KMS-11 (cell line): ENCODE measurements around the gene RBFOX2.

Experiments used
- H2AFZ ChIP-seq: fragments of 200-600 bp; sonication (generic); 2 replicates; pipeline ENCODE4 v1.6.1; 2016; ENCODE audit warnings: antibody characterized with exemption, mixed run types, low read depth
- H3K27ac ChIP-seq: fragments of 200-600 bp; sonication (generic); 2 replicates; pipeline ENCODE4 v1.6.1; 2016; ENCODE audit warnings: mild to moderate bottlenecking, mixed run types
- H3K27me3 ChIP-seq: fragments of 200-600 bp; sonication (generic); 2 replicates; pipeline ENCODE4 v1.6.1; 2017; ENCODE audit warnings: mild to moderate bottlenecking, low read depth, mixed run types, moderate library complexity; ENCODE audit not compliant: insufficient read depth
- H3K36me3 ChIP-seq: fragments of 200-600 bp; sonication (generic); 2 replicates; pipeline ENCODE4 v1.6.1; 2017; ENCODE audit warnings: mild to moderate bottlenecking, mixed run types; ENCODE audit not compliant: insufficient read depth
- H3K4me1 ChIP-seq: fragments of 200-600 bp; sonication (generic); 2 replicates; pipeline ENCODE4 v1.6.1; 2016; ENCODE audit warnings: mild to moderate bottlenecking, low read depth, mixed run types; ENCODE audit not compliant: poor library complexity, severe bottlenecking
- H3K4me2 ChIP-seq: fragments of 200-600 bp; sonication (generic); 2 replicates; pipeline ENCODE4 v1.7.0; 2016; ENCODE audit warnings: mild to moderate bottlenecking, mixed run types
- H3K4me3 ChIP-seq: fragments of 200-600 bp; sonication (generic); IDR thresholded peaks from 2 replicates; pipeline ENCODE4 v1.6.1; 2017; ENCODE audit warnings: low read depth, low read length, mixed read lengths; ENCODE audit not compliant: insufficient read depth
- H3K79me2 ChIP-seq: fragments of 200-600 bp; sonication (generic); 2 replicates; pipeline ENCODE4 v1.6.1; 2016; ENCODE audit warnings: low read depth, mixed run types; ENCODE audit not compliant: insufficient read depth
- H3K9ac ChIP-seq: fragments of 200-600 bp; sonication (generic); 2 replicates; pipeline ENCODE4 v1.6.1; 2016; ENCODE audit warnings: mild to moderate bottlenecking, mixed run types
- H4K20me1 ChIP-seq: fragments of 200-600 bp; sonication (generic); 2 replicates; pipeline ENCODE4 v1.6.1; 2016; ENCODE audit warnings: mild to moderate bottlenecking, mixed run types; ENCODE audit not compliant: insufficient read depth
- CTCF ChIP-seq: fragments of 200-600 bp; sonication (generic); conservative IDR thresholded peaks from 2 replicates; pipeline ENCODE4 v1.6.1; 2017; ENCODE audit warnings: low read depth, mild to moderate bottlenecking, antibody characterized with exemption, low read length, moderate library complexity, mixed read lengths

RBFOX2 gene

GRCh38 chr22:35986088-35986487, 42.5 kb downstream of the RBFOX2 start:
- H3K27me3 ChIP-seq: no peaks in the 10 kb centered on the region

GRCh38 chr22:35985371-35985770, 43.3 kb downstream of the RBFOX2 start:
- Histone ChIP-seq H3K4me1 (peaks cover 7% of the 10 kb centered on the region), H3K4me3 (no peak overlapping the region), H4K20me1 (no peaks in the 10 kb centered on the region), H3K4me2 (no peak overlapping the region), H3K36me3 (no peaks in the 10 kb centered on the region), H3K27ac (no peak overlapping the region), H3K27me3 (no peaks in the 10 kb centered on the region), H3K9ac (no peak overlapping the region), H2AFZ (no peak overlapping the region), H3K79me2 (no peaks in the 10 kb centered on the region)
- TF ChIP-seq CTCF: no peak

More at GRCh38 chr22:35986088-35986487, 42.5 kb downstream of the RBFOX2 start:
- H3K4me2 ChIP-seq: no peak overlapping the region
- H3K4me3 ChIP-seq: no peak overlapping the region
- peaks cover 7% of the 10 kb centered on the region for H3K4me1 ChIP-seq
- H2AFZ ChIP-seq: no peak overlapping the region
- H3K27ac ChIP-seq: no peak overlapping the region
- TF ChIP-seq CTCF: no peak
- no peaks in the 10 kb centered on the region for H3K36me3 ChIP-seq
- H4K20me1 ChIP-seq: no peaks in the 10 kb centered on the region
- H3K79me2 ChIP-seq: no peaks in the 10 kb centered on the region
- no peak overlapping the region for H3K9ac ChIP-seq

- TF ChIP-seq CTCF: no peak
- no peaks in the 10 kb centered on the region for H3K79me2 ChIP-seq
- no peak overlapping the region for H3K27ac ChIP-seq
- H3K36me3 ChIP-seq: no peaks in the 10 kb centered on the region
- no peaks in the 10 kb centered on the region for H4K20me1 ChIP-seq
- H3K4me2 ChIP-seq: no peak overlapping the region
- peaks cover 4% of the 10 kb centered on the region for H3K4me1 ChIP-seq
- no peaks in the 10 kb centered on the region for H3K27me3 ChIP-seq
- H3K9ac ChIP-seq: no peak overlapping the region
- no peak overlapping the region for H2AFZ ChIP-seq
- H3K4me3 ChIP-seq: no peak overlapping the region
Measured at GRCh38 chr22:35984183-35985175, 44.1 kb downstream of the RBFOX2 start.

GRCh38 chr22:35981900-35982299, 46.7 kb downstream of the RBFOX2 start:
- no peak overlapping the region for H3K4me3 ChIP-seq
- no peak overlapping the region for H3K9ac ChIP-seq
- TF ChIP-seq CTCF: no peak
- no peak overlapping the region for H2AFZ ChIP-seq
- H3K4me2 ChIP-seq: no peak overlapping the region
- no peaks in the 10 kb centered on the region for H3K4me1 ChIP-seq
- no peaks in the 10 kb centered on the region for H3K27me3 ChIP-seq
- no peak overlapping the region for H3K27ac ChIP-seq
- no peaks in the 10 kb centered on the region for H4K20me1 ChIP-seq
- H3K79me2 ChIP-seq: no peaks in the 10 kb centered on the region
- H3K36me3 ChIP-seq: no peaks in the 10 kb centered on the region
